HG02840 (cell line): ENCODE data around the gene FBXL19.
"Not testable (repeated sequence)": the region's sequence is repeated elsewhere in the genome, so short reads cannot be mapped to it uniquely, and the experiment has no call there.

Source experiments
- ATAC-seq: cut with Tn5 transposase; IDR thresholded peaks from one replicate; pipeline ENCODE4 v1.9.1; 2021; ENCODE audit warnings: mild to moderate bottlenecking, moderate library complexity, moderate number of reproducible peaks; ENCODE audit not compliant: unreplicated experiment, low FRiP score

The FBXL19 gene, protein sequence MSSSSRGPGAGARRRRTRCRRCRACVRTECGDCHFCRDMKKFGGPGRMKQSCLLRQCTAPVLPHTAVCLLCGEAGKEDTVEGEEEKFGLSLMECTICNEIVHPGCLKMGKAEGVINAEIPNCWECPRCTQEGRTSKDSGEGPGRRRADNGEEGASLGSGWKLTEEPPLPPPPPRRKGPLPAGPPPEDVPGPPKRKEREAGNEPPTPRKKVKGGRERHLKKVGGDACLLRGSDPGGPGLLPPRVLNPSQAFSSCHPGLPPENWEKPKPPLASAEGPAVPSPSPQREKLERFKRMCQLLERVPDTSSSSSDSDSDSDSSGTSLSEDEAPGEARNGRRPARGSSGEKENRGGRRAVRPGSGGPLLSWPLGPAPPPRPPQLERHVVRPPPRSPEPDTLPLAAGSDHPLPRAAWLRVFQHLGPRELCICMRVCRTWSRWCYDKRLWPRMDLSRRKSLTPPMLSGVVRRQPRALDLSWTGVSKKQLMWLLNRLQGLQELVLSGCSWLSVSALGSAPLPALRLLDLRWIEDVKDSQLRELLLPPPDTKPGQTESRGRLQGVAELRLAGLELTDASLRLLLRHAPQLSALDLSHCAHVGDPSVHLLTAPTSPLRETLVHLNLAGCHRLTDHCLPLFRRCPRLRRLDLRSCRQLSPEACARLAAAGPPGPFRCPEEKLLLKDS

DNA sequence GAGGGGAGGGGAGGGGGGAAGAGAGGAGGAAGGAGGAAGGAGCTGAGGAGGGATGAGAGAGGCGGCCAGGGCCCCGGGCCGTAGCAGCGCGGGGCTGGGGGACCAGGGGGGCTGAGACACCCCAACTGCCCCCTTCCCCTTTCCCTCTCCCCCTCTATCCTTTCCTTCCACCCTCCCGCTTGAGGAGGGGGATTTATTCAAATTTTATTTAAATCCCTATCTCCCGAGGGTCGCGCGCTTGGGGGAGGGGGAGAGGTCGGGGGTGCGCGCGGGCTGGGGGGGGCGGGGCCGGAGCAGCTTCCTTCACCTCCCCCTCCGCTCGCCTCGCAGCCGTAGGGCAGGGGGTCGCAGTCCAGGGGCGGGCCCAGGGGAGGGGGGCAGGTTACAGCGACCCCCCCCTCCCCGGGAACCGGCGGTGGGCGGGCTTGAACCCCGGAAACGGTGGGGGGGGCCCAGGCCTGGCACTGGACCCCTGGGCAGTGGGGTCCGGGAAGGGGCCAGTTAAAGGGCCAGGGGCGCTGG, at the start of gene FBXL19:
Gene FBXL19, plus strand, starts transcription at position 19 of the 522 bp plus-strand sequence. CDS start 2,183 bp downstream, outside the sequence.
- ATAC-seq, result no peak

DNA sequence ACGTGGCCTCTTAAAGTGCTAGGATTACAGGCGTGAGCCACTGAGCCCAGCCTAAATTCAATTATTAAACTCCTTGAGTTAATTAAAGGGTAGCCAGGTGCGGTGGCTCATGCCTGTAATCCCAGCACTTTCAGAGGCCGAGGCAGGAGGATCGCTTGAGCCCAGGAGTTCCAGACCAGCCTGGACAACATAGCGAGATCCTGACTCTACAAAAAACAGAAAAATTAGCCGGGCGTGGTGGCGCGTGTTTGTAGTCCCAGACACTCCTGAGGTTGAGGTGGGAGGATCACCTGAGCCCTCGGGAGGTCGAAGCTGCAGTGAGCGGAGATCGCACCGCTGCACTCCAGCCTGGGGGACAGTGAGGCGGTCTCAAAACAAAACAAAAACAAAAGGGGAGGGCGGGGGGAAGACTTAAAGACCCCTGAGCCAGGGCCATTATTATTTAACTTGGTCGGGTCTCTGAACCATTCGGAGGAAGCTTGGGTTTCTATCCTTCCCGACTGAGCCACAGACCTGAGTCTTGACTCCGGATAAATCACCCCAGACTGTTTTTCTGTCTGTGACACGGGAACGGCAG, 49.0 kb upstream of the FBXL19 start:
- no peak for ATAC-seq

DNA sequence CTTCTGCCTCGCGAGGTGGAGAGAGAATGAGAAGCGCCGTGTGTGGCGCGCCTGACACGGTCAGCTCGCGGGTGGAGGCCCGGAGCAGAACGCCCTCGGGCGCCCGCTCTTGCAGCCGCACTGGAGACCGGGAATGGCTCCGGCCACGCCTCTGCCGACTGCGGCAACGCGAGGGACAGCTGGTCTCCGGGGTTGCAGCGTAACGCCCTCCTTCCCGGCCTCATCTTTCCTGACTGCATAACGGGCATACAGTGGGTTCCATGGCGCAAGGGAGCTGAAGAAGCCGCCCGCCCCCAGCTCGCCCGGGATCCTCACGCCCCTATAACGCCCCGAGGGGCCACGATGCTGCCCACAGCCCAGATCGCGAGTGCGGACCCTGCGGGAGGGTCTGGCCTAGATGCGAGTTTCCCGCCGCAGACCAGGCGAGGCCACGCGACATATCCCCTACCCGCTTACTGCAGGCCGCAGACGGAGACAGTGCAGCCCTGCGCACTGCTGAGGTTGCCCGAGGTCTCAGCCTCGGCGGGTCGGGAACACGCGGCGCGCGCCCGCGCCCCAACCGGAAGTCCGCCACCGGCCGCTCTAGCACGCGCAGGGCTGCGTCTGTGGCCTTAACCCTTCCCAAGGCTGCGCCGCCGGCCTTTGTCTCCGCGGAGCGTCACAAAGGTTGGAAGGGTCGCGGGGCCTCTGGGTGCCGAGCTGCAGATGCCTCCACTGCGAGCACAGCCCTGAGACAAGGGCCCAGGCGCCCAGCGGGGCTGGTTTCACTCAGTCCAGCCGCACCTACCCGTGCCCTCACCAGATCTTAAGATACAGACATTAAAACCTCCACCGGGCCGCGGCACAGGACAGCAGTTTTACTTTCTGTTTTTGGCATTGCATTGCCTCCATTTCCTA, 48.3 kb upstream of the FBXL19 start:
- ATAC-seq, result peak; percentile 79

DNA sequence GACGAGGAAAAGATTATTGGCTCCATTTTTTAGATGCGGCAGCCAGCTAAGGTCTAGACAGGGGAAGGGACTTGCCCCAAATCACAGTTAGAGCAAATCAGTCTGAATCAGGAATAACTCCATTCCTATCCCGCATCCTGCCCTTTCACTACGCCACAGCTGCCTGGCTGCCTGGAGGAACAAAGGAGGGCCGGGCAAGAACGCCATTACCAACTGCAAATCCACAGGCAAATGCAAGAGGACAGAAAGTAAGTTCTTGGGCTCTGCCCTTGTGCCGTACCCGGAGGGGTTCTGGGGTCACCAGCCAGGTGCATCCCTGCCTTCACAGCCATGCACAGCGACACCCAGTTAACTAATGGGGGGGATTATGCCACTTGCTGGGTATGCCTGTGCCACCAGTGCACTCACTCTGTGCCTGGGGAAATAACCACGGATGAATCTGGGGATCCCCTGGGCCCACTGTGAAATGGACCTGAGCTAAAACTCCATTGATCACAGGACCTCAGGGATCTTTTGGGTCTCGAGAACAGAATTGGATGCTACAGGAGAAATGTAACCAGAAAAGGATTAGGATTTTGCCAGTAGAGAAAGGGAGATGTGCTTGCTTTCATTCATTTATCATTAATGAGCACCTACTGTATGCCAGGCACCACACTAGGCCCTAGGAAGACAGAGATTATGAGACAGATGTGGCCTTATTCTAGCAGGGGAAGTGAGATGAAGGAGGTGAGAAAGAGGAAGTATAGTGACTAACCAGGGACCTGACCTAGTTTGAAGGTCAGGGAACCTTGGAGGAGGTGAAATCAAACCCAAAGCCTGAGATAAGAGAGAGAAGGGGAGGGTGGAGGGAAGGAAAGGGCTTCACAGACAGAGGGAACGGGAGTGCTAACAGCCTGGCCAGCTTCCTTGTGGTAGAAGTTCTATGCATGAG, 47.2 kb upstream of the FBXL19 start:
- no peak for ATAC-seq

DNA sequence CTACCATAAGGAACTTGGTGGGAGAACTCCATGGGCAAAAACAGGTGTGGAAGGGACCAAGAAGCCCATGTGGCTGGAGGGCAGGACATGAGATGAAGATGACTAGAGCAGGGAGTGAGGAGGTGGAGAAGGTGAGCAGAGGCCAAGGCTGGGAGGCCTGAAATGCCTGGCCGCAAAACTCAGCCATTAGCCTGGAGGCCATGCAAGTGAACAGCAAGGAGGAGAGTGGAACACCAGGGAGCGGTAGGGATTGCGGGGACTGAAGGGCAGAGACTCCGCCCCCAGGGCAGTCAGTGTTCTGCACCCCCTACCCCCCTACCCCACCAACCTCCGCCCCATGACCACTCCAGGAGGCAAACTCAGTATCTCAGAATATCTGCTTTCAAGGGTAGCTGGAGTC, 46.5 kb upstream of the FBXL19 start:
- no peak for ATAC-seq

DNA sequence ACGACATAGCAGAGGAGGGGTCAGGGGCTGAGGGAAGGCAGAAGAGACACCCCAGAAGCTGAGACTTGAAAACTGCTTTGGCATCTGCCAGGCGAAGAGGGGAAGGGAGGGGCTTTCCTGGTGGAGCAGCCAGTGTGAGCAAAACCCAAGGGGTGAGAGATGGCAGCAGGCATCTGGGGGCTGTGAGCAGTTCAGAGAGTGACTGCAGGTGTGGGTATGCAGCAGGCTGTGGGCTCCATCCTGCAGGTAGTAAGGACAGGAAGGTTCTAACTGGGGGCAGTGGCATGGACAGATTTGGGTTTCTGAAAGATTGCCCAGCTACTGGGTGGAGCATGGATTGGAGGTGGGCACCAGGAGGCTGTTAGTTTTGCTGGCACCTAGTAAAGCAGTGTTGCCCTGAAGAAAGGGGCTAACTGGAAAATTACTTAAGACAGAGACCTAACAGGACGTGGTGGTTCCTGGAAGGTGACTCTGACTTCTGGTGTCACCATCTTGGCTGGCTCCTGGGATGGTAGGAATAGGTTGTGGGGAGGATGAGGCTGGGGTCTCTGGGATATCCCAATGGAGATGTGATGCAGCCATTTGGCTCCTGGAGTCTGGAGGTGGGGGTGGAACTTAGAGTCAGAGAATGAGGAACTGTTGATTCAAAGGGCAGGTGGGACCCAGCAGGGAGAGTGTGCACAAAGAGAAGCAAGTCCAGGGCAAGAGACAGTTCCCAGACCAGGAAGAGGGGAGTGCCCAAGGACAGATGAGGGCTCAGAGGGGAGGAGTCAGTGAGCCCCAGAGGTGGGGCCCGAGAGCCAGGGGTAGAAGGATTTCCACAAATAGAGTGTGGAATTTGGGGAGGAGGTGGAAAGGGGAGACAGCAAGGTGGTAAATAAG, 40.7 kb upstream of the FBXL19 start:
- no peak for ATAC-seq

DNA sequence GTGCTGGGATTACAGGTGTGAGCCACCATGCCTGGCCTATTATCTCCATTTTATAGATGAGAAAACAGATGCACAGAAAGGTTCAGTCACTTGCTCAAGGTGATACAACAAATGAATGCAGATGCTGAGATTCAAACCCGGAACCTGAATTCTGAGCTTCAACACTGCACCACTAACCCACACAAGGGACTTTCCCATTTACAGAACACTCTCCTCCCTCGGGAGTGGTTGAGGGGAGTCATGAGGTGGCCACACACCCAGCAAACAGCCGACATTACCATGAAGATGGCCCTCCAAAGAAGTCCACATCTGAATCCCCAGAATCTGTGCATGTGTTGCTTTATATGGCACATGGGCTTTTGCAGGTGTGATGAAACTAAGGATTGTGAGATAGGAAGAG, 38.6 kb upstream of the FBXL19 start:
- ATAC-seq, result no peak

DNA sequence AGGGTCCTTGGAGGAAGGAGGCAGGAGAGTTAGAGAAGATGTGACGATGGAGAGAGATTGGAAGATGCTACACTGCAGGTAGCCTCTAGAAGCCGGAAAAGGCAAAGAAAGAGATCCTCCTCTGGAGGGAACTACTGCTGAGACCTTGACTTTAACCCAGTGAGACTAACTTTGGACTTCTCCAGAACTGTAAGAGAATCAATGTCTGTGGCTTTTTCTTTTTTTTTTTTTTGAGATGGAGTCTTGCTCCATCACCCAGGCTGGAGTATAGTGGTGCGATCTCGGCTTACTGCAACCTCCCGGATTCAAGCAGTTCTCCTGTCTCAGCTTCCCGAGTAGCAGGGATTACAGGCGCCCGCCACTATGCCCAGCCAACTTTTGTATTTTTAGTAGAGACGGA, 38.2 kb upstream of the FBXL19 start:
- ATAC-seq, result no peak

DNA sequence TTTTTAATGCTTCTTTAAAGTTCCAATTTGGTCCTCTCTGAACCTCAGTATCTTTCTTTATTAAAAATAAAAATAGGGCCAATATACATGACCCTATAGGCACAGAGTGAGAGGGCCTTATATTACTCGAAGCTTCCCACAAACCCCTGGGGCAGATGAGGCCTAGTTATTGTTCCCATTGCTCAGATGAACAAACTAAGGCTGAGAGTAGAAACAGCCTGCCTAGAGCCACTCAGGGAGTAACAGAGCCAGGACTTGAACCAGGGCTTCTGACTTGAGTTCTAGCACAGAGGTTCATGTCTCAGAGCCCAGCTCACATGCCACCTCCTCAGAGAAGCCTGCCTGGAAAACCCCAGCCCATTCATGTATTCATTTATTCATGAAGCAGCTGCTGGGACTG, 37.2 kb upstream of the FBXL19 start:
- ATAC-seq, result no peak

DNA sequence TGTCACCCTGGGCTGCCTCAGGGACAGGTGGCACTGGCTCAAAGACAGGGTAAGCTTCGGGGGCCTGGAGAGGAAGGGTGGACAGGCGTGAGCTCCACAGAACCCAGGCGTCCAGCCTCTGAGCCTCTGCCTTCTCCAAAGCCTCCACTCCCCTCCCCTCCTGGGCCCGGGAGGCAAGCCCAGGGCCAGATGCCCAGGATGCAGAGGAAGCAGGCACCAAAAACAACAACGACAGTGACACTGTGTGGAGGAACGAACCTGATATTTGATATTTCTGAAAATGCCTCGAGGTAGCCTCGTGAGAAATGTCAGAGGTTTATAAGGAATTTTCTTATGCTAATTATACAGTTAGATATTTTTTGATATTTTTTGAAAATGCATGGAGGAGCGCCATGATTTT, 35.4 kb upstream of the FBXL19 start:
- ATAC-seq, result no peak

DNA sequence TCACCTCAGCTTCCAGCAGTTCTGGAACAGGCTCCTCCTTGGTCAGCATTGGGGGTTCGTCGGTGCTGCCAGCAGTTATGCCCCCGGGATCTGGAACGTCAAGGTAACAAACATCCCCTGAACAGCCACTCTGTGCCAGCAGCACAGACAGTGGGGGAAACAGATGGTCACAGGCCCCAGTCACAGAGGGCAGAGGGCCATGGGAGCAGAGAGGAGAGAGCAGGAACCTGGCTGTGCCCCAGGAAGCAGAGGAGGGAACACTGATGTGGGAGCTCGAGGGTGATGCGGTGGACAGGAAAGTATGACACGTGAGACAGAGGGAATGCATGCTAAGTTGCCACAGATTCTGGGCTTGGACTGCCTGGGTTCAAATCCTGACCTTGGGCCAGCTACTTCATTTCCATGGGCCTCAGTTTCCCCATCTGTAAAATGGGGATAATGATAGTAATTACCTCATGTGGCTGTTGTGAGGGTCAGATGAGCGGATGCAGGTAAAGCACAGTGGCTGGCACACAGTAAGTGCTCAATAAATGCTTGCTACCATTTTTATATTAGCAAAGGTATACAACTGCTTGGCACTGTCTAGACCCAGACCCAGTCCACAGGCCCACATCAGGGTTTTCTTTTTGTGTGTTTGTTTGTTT, 34.4 kb upstream of the FBXL19 start:
- ATAC-seq, result no peak

DNA sequence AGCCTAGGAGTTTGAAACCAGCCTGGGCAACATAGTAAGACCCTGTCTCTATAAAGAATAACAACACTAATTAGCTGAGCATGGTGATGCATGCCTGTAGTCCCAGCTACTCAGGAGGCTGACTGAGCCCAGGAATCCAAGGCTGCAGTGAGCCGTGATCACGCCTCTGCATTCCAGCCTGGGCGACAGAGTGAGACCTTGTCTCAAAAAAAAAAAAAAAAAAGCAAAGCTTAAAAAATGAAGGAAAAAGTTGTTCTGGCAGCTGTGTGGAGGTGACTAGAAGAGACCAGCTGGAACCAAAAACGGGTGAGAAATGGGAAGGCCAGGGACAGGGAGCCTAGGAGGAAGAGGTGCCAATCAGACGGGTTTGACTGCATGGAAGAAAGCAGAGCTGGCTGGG, 33.7 kb upstream of the FBXL19 start:
- ATAC-seq, result no peak

DNA sequence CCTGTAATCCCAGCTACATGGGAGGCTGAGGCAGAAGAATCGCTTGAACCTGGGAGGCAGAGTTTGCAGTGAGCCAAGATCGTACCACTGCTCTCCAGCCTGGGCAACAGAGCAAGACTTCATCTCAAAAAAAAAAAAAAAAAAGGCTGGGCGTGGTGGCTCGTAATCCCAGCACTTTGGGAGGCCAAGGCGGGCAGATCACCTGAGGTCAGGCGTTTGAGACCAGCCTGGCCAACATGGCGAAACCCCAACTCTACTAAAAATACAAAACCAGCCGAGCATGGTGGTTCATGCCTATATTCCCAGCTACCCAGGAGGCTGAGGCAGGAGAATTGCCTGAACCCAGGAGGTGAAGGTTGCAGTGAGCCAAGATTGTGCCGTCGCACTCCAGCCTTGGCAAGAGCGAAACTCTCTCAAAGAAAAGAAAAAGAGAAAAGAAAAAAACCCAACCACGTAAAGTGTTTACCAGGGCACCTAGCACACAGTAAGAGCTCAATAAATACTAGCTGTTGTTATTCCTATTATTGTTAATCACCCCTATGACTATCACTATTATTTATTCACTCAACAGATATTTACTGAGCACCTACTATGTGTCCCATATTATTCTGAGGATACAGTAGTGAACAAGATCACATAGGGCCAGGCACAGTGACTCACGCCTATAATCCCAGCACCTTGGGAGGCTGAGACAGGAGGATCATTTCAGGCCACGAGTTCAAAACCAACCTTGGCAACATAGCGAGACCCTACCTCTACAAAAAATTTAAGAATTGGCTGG, 32.1 kb upstream of the FBXL19 start:
- ATAC-seq, result not testable (repeated sequence)

DNA sequence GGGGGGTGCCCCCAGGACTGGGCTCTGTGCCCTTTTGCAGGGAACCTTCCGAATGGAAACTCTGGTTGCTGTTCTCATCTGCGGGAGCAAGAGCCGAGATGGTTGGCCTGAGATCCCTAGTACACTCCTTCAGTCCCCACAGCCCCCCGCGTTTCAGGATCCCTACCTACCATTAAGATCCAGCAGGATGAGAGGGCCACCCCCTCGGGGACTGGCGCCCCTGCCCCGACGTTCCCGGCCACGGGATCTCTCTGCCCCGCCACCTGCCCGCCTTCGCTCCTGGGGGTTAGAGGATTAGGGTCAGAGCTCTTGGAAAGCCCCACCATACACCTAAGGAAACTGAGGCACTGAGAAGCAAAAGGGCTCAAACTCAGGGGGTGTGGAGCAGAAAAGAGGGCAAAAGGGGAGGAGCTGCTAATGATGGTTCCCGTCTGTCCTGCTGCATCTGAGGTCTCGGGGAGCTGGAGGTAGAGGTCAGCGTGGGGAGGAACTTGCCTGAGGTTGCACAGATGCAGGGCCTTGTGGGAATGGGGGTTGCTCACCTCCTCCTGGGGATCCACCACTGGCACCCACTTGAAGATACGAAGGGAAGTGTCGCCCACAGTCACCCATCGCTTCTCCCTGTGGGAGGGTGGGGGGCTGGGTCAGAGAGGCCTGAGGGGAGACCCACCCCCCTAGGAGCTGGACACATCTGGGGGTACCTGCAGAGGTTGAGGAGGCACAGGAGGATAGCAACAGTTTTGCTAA, 30.5 kb upstream of the FBXL19 start:
- ATAC-seq, result no peak

DNA sequence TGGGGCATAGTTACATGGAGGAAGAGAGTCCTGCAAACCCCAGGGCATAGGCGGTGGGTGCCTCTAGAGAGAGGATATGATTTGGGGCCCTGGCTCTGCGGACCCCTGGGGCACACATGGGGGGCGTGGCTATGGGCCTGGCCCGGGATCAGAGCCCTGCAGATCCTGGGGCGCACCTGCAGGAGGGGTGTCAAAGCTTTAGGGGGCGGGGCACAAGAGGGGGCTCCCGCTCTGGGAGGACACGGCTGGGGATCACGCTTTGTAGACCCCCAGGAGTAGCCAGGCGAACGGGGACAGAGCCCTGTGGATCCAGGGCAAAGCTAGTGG, 30.0 kb upstream of the FBXL19 start:
- no peak for ATAC-seq

DNA sequence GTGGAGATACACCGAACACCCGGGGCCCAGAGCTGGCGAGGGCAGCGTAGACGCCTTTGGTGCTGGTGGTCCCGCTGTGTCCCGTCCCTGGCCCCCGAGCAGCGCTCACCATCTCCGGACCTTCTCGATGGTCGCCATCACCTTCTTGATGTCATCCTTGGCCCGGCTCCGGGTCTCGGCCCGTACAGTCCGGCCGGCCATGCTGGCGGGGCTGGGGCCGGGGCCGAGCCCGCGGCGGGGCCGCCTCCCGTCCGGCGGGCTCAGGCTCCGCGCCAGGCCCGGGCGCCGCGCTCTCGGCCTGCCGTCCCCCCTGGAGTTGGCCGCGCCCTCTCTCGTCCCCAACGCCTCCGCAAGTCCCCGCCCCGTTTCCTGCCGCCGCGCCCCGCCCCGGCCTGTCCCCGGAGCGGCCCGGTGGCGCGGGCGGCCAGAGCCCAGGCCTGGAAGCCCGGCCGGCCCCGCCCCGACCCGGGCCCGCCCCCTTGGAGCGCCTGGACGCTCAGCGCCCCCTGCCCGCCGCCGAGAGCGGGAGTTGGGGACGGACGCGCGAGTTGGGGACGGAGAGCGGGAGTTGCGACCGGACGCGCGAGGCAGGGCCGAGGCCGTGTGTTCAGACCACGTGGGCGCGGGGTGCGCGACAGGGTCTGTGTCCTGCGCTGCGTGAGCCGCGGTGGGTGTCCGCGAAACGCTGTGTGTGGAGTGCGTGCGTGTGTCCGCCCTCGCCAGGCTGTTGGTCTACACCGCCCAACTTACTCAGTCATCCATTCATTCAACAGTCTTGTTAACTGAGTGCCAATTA, 29.4 kb upstream of the FBXL19 start, which contains the start of gene BCL7C:
Gene BCL7C, minus strand, starts transcription at position 334 of the 796 bp plus-strand sequence. Its CDS starts 133 bp downstream, at position 201.
- ATAC-seq, result peak; percentile 71
